ENCODE results near the gene DGKK.
"Not testable (repeated sequence)": the region's sequence is repeated elsewhere in the genome, so short reads cannot be mapped to it uniquely, and the experiment has no call there.

Gene DGKK

GRCh38 chrX:50343917-50344316 is 126.7 kb downstream of the DGKK start:
- no peak overlapping the region for H3K9ac ChIP-seq (ENCODE audit: low read depth, low read length)
- no peak overlapping the region for H3K4me2 ChIP-seq (ENCODE audit: insufficient read depth, low read length)
- H3K27ac ChIP-seq (ENCODE audit: low read length), result no peak overlapping the region
- DNase-seq (no peak), ATAC-seq (ENCODE audit: insufficient read depth, low read depth) (no peak)
- no peaks in the 10 kb centered on the region for H3K36me3 ChIP-seq (ENCODE audit: insufficient read depth, low read length)
- TF ChIP-seq EZH2 (IDR thresholded peaks at IDR 0.05; ENCODE audit: borderline replicate concordance, low read depth, low read length, severe bottlenecking) (no peak), CTCF (IDR thresholded peaks at IDR 0.05; ENCODE audit: borderline replicate concordance, extremely low read depth, low read length, poor library complexity, severe bottlenecking) (no peak)
- H3K27me3 ChIP-seq (ENCODE audit: insufficient read depth, low read length, poor library complexity), result no peaks in the 10 kb centered on the region
- no peak overlapping the region for H3K4me3 ChIP-seq (ENCODE audit: low read depth in 1 of 2, low read length in 2 of 2)
- H3K4me1 ChIP-seq (ENCODE audit: insufficient read depth, low read length), result no peaks in the 10 kb centered on the region
- no peaks in the 10 kb centered on the region for H3K79me2 ChIP-seq (ENCODE audit: insufficient read depth, low read length)
- no peak overlapping the region for H2AFZ ChIP-seq (ENCODE audit: low read depth, low read length)
- no peaks in the 10 kb centered on the region for H3K9me3 ChIP-seq (ENCODE audit: insufficient read depth, low read length, severe bottlenecking)
- H4K20me1 ChIP-seq (ENCODE audit: insufficient read depth, low read length), result no peaks in the 10 kb centered on the region

GRCh38 chrX:50333308-50333707 is 137.3 kb downstream of the DGKK start:
- Histone ChIP-seq H3K27me3 (ENCODE audit: insufficient read depth, low read length, poor library complexity) (no peaks in the 10 kb centered on the region), H3K9me3 (ENCODE audit: insufficient read depth, low read length, severe bottlenecking) (no peaks in the 10 kb centered on the region), H3K36me3 (ENCODE audit: insufficient read depth, low read length) (no peaks in the 10 kb centered on the region), H2AFZ (ENCODE audit: low read depth, low read length) (no peak overlapping the region), H3K79me2 (ENCODE audit: insufficient read depth, low read length) (no peaks in the 10 kb centered on the region), H3K27ac (ENCODE audit: low read length) (no peak overlapping the region), H3K9ac (ENCODE audit: low read depth, low read length) (no peak overlapping the region), H3K4me2 (ENCODE audit: insufficient read depth, low read length) (no peak overlapping the region), H3K4me1 (ENCODE audit: insufficient read depth, low read length) (no peaks in the 10 kb centered on the region), H3K4me3 (ENCODE audit: low read depth in 1 of 2, low read length in 2 of 2) (no peak overlapping the region), H4K20me1 (ENCODE audit: insufficient read depth, low read length) (no peaks in the 10 kb centered on the region)
- ATAC-seq (ENCODE audit: insufficient read depth, low read depth) (no peak), DNase-seq (no peak)
- TF ChIP-seq CTCF (IDR thresholded peaks at IDR 0.05; ENCODE audit: borderline replicate concordance, extremely low read depth, low read length, poor library complexity, severe bottlenecking) (no peak), EZH2 (IDR thresholded peaks at IDR 0.05; ENCODE audit: borderline replicate concordance, low read depth, low read length, severe bottlenecking) (no peak)

- not testable (repeated sequence) for H3K4me3 ChIP-seq (ENCODE audit: low read depth in 1 of 2, low read length in 2 of 2); DNase-seq; H3K9ac ChIP-seq (ENCODE audit: low read depth, low read length); H3K36me3 ChIP-seq (ENCODE audit: insufficient read depth, low read length); H3K27me3 ChIP-seq (ENCODE audit: insufficient read depth, low read length, poor library complexity); H3K4me1 ChIP-seq (ENCODE audit: insufficient read depth, low read length); H3K9me3 ChIP-seq (ENCODE audit: insufficient read depth, low read length, severe bottlenecking); H4K20me1 ChIP-seq (ENCODE audit: insufficient read depth, low read length); H3K79me2 ChIP-seq (ENCODE audit: insufficient read depth, low read length); H3K4me2 ChIP-seq (ENCODE audit: insufficient read depth, low read length); H2AFZ ChIP-seq (ENCODE audit: low read depth, low read length); H3K27ac ChIP-seq (ENCODE audit: low read length); ATAC-seq (ENCODE audit: insufficient read depth, low read depth)
Measured at GRCh38 chrX:50332668-50333067, 138.0 kb downstream of the DGKK start.

- TF ChIP-seq EZH2 (IDR thresholded peaks at IDR 0.05; ENCODE audit: borderline replicate concordance, low read depth, low read length, severe bottlenecking) (no peak), CTCF (IDR thresholded peaks at IDR 0.05; ENCODE audit: borderline replicate concordance, extremely low read depth, low read length, poor library complexity, severe bottlenecking) (no peak)
- H3K4me1 ChIP-seq (ENCODE audit: insufficient read depth, low read length), result no peaks in the 10 kb centered on the region
- H3K79me2 ChIP-seq (ENCODE audit: insufficient read depth, low read length), result no peaks in the 10 kb centered on the region
- no peaks in the 10 kb centered on the region for H3K36me3 ChIP-seq (ENCODE audit: insufficient read depth, low read length)
- H3K4me2 ChIP-seq (ENCODE audit: insufficient read depth, low read length), result no peak overlapping the region
- H3K27ac ChIP-seq (ENCODE audit: low read length), result no peak overlapping the region
- no peaks in the 10 kb centered on the region for H3K27me3 ChIP-seq (ENCODE audit: insufficient read depth, low read length, poor library complexity)
- H3K9me3 ChIP-seq (ENCODE audit: insufficient read depth, low read length, severe bottlenecking), result no peaks in the 10 kb centered on the region
- no peaks in the 10 kb centered on the region for H4K20me1 ChIP-seq (ENCODE audit: insufficient read depth, low read length)
- no peak overlapping the region for H2AFZ ChIP-seq (ENCODE audit: low read depth, low read length)
- no peak overlapping the region for H3K9ac ChIP-seq (ENCODE audit: low read depth, low read length)
- H3K4me3 ChIP-seq (ENCODE audit: low read depth in 1 of 2, low read length in 2 of 2), result no peak overlapping the region
- DNase-seq, result no peak
- no peak for ATAC-seq (ENCODE audit: insufficient read depth, low read depth)
Measured at GRCh38 chrX:50327235-50327634, 143.4 kb downstream of the DGKK start.

All from DND-41 (cell line).